T-cell (primary cell): Measurements from ENCODE around the gene TBC1D14. TPM values are rescaled to one million over a fixed set of nuclear protein-coding genes. Genes with fewer than 3 reads are reported as not detected.
"Not testable (repeated sequence)": the region's sequence is repeated elsewhere in the genome, so short reads cannot be mapped to it uniquely, and the experiment has no call there.

ENCODE experiments used
- ATAC-seq, 4 experiments: fragments of 200-7000 bp in 3 of 4; fragments of 150-1000 bp in 1 of 4; cut with Tn5 transposase; replicated peaks in 1 of 4; 1 replicate in 3 of 4; 2 replicates in 1 of 4; pipeline ENCODE4 v1.10.0; 2021; ENCODE audit warnings: moderate library complexity in 3 of 4, mild to moderate bottlenecking in 2 of 4, moderate number of reproducible peaks in 1 of 4
- CTCF ChIA-PET, 2 donors: fragments of 300-600 bp; sonication (Branson Sonifier 250); formaldehyde crosslinking; loops; one replicate each; lab custom pipeline; 2022; ENCODE audit warnings: antibody characterized with exemption in 2 of 2; lab: Charles Lee
- POLR2A ChIA-PET, 2 donors: fragments of 300-600 bp; sonication (Branson Sonifier 250); formaldehyde crosslinking; loops; one replicate each; lab custom pipeline; 2022; ENCODE audit warnings: antibody characterized with exemption in 2 of 2; lab: Charles Lee
- DNase-seq, 35 experiments: peaks; one replicate each; pipeline versions ENCODE4 v3.0.0 to v3.0.0-alpha.2; 2013 to 2023
- H3K27ac ChIP-seq: one replicate; pipeline ENCODE4 v1.5.1; 2013; ENCODE audit warnings: low read length
- H3K27me3 ChIP-seq, 2 experiments: replicated peaks in 1 of 2; 1 replicate in 1 of 2; 2 replicates in 1 of 2; pipeline versions ENCODE4 v1.6.1 to v1.7.0; 2013; ENCODE audit warnings: low read length in 1 of 2, mixed read lengths in 1 of 2; ENCODE audit not compliant: control insufficient read depth in 2 of 2, insufficient read depth in 2 of 2; ENCODE audit errors: extremely low read depth in 1 of 2
- H3K36me3 ChIP-seq, 2 donors: 1 replicate in 1 of 2; 2 replicates in 1 of 2; pipeline versions ENCODE4 v1.6.1 to v1.7.0; 2013; ENCODE audit warnings: low read length in 1 of 2; ENCODE audit not compliant: control insufficient read depth in 2 of 2, insufficient read depth in 1 of 2; ENCODE audit errors: extremely low read depth in 1 of 2
- H3K4me1 ChIP-seq, 2 experiments: 1 replicate in 1 of 2; 2 replicates in 1 of 2; pipeline versions ENCODE4 v1.6.1 to v1.7.0; 2013; ENCODE audit warnings: low read length in 2 of 2, mixed read lengths in 1 of 2; ENCODE audit not compliant: insufficient read depth in 2 of 2, control insufficient read depth in 1 of 2; ENCODE audit errors: extremely low read depth in 1 of 2
- H3K4me3 ChIP-seq, 2 donors: 1 replicate in 1 of 2; 2 replicates in 1 of 2; pipeline versions ENCODE4 v1.5.1 to v1.7.0; 2013; ENCODE audit warnings: mild to moderate bottlenecking in 2 of 2, low read length in 1 of 2, moderate library complexity in 1 of 2; ENCODE audit not compliant: control insufficient read depth in 1 of 2; ENCODE audit errors: extremely low read depth in 1 of 2
- H3K9me3 ChIP-seq: 2 replicates; pipeline ENCODE4 v1.7.0; 2013
- H3K27ac Mint-ChIP-seq, 2 donors: one replicate each; pipeline ENCODE4 v1.8.0; 2020 to 2021; ENCODE audit warnings: mild to moderate bottlenecking in 2 of 2, mixed read lengths in 2 of 2
- H3K27me3 Mint-ChIP-seq, 2 donors: one replicate each; pipeline ENCODE4 v1.8.0; 2021 to 2022; ENCODE audit warnings: mixed read lengths in 2 of 2
- H3K36me3 Mint-ChIP-seq: one replicate; pipeline ENCODE4 v1.8.0; 2021; ENCODE audit warnings: mixed read lengths
- H3K4me1 Mint-ChIP-seq, 3 donors: one replicate each; pipeline ENCODE4 v1.8.0; 2020 to 2022; ENCODE audit warnings: mixed read lengths in 3 of 3, mild to moderate bottlenecking in 1 of 3
- H3K4me3 Mint-ChIP-seq, 3 donors: one replicate each; pipeline ENCODE4 v1.8.0; 2020 to 2022; ENCODE audit warnings: mild to moderate bottlenecking in 3 of 3, mixed read lengths in 3 of 3, moderate library complexity in 3 of 3
- H3K9me3 Mint-ChIP-seq, 3 donors: one replicate each; pipeline ENCODE4 v1.8.0; 2020 to 2022; ENCODE audit warnings: mixed read lengths in 3 of 3
- WGBS: methylation state at CpG from one replicate; pipeline ENCODE4 v1.1.5; 2013; ENCODE audit warnings: missing lambda C conversion rate; ENCODE audit not compliant: insufficient coverage; 5-methylcytosine and 5-hydroxymethylcytosine counted together
- total RNA-seq, 35 experiments: library from RNA in 6 of 35; stranded (reverse) in 6 of 35; fragments of 120-200 nt in 1 of 35; gene quantifications; one replicate each; pipeline versions ENCODE4 v1.2.1 to v1.2.4 and lab custom pipeline; 2013 to 2026

Gene TBC1D14
- total RNA-seq, 5 donors from 2014 or later (not counting 1 experiment from before 2014, with no cell fraction given): 44.2 to 73.8 (median 62.3) TPM

DNA sequence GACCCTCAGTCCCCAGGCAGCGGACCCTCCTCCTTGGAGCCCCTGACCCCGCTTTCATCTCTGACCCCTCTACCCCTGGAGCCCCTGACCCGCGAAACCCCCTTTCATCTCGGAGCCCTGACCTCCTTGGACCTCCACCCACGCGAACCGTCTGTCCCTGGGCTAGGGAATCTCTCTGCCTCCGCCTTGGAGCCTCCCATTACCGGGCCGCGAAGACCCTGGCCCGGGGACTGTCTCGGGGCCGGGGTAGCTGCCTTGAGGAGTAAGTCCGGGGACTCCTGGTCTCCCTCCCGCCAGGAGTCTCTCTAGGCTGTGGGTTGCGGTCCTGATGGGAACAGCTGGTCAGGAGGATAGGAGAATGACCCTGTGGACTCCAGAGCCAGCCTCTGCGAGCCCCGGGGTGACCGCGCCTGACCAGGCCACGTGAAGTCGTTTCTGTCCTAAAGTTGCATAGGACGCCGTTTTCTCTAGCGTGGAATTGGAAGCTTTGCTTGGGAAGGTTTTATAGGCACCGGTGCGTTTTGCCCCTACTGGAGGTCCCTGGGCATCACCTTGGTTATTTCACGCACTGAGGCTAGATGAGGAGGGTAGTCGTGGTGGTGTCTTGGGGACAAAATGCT lies 824 bp downstream of the TBC1D14 start:
- Histone ChIP-seq H3K9me3 (no peaks in the 10 kb centered on the region), H3K4me1 (peaks cover 9 to 61% of the 10 kb centered on the region in 2 experiments), H3K4me3 (peak overlapping the region; percentile 74 to 83), H3K36me3 (no peaks in the 10 kb centered on the region), H3K27me3 (no peaks in the 10 kb centered on the region), H3K27ac (peak overlapping the region; percentile 36)
- H3K4me3 Mint-ChIP-seq: peak overlapping the region; percentile 89 to 94 (median 89)
- DNase-seq (peak in 4 of 35 experiments; percentile 14 to 39 (median 24)), ATAC-seq (no peak)
- no peaks in the 10 kb centered on the region for H3K9me3 Mint-ChIP-seq
- ChIA-PET CTCF (no interaction called here), POLR2A (no interaction called here)
- H3K36me3 Mint-ChIP-seq: no peaks in the 10 kb centered on the region
- peaks cover 58 to 69% (median 61%) of the 10 kb centered on the region in 3 donors for H3K4me1 Mint-ChIP-seq
- no peaks in the 10 kb centered on the region for H3K27me3 Mint-ChIP-seq
- H3K27ac Mint-ChIP-seq: peak overlapping the region; percentile 80 to 85
- 28% methylated on average over 26 of the region's 31 CpGs for WGBS

- H3K27ac ChIP-seq: no peak overlapping the region
- CTCF ChIA-PET: interaction anchor here (0.7 to 1.2 kb wide), 4 partner anchors 17 to 160 kb away, joined by 3 to 4 read pairs (median 4); partner anchors contain the start of gene GRPEL1 (in 1 of the 2)
- no peaks in the 10 kb centered on the region for H3K27me3 ChIP-seq
- 84% methylated on average over 10 of the region's 15 CpGs for WGBS
- no peaks in the 10 kb centered on the region for H3K27me3 Mint-ChIP-seq
- ATAC-seq: no peak
- H3K4me3 ChIP-seq: peak overlapping the region; percentile 74 to 83
- no peaks in the 10 kb centered on the region for H3K9me3 ChIP-seq
- peaks cover 65 to 75% (median 69%) of the 10 kb centered on the region in 3 donors for H3K4me1 Mint-ChIP-seq
- H3K36me3 ChIP-seq: no peaks in the 10 kb centered on the region
- POLR2A ChIA-PET: no interaction called here
- no peak for DNase-seq
- peak overlapping the region; percentile 89 to 94 (median 89) for H3K4me3 Mint-ChIP-seq
- H3K4me1 ChIP-seq: peaks cover 9 to 69% of the 10 kb centered on the region in 2 experiments
- no peaks in the 10 kb centered on the region for H3K9me3 Mint-ChIP-seq
- peak overlapping the region; percentile 84 to 85 for H3K27ac Mint-ChIP-seq
- H3K36me3 Mint-ChIP-seq: no peaks in the 10 kb centered on the region
Measured at GRCh38 chr4:6910960-6911874, 1.6 kb downstream of the TBC1D14 start.

DNA sequence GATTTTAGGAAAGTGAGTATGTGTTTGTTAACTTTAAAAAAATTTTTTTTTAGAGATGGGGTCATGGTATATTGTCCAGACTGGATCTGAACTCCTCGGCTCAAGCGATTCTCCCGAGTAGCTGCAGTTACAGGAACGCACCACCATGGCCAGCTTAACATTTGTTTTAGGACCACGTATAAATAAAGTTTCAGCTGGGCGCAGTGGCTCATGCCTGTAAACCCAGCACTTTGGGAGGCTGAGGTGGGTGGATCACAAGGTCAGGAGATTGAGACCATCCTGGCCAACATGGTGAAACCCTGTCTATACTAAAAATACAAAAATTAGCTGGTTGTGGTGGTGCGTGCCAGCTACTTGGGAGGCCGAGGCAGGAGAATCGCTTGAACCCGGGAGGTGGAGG lies 2.3 kb downstream of the TBC1D14 start:
- H3K4me3 Mint-ChIP-seq: peak overlapping the region in 2 of 3 donors; percentile 89 to 94
- POLR2A ChIA-PET: not testable (repeated sequence)

GRCh38 chr4:6912441-6912840 lies 2.8 kb downstream of the TBC1D14 start:
- H3K4me1 ChIP-seq: peaks cover 21 to 81% of the 10 kb centered on the region in 2 experiments
- peak overlapping the region; percentile 62 to 77 for H3K27ac Mint-ChIP-seq
- ATAC-seq (no peak), DNase-seq (no peak)
- WGBS: 92% methylated on average over 2 of the region's 4 CpGs
- H3K36me3 ChIP-seq: no peaks in the 10 kb centered on the region
- peak overlapping the region; percentile 38 to 73 (median 64) for H3K4me3 Mint-ChIP-seq
- peaks cover 75 to 84% (median 79%) of the 10 kb centered on the region in 3 donors for H3K4me1 Mint-ChIP-seq
- peak overlapping the region; percentile 16 for H3K27ac ChIP-seq
- no peaks in the 10 kb centered on the region for H3K27me3 ChIP-seq
- H3K9me3 Mint-ChIP-seq: no peaks in the 10 kb centered on the region
- no peaks in the 10 kb centered on the region for H3K36me3 Mint-ChIP-seq
- no peaks in the 10 kb centered on the region for H3K9me3 ChIP-seq
- no peak overlapping the region for H3K4me3 ChIP-seq
- H3K27me3 Mint-ChIP-seq: no peaks in the 10 kb centered on the region
- POLR2A ChIA-PET: interaction anchor here in 1 of 2 donors (0.5 kb wide), 1 partner anchor 29 kb away, joined by 3 read pairs; no protein-coding TSS in a partner anchor
- CTCF ChIA-PET: interaction anchor here in 1 of 2 donors (0.6 to 1.5 kb wide), 3 partner anchors 13 to 225 kb away, joined by 3 to 5 read pairs (median 4); no protein-coding TSS in a partner anchor

More for the DNA sequence above, 2.3 kb downstream of the TBC1D14 start:
- not testable (repeated sequence) for H3K4me3 ChIP-seq, H3K36me3 ChIP-seq, H3K36me3 Mint-ChIP-seq, H3K9me3 Mint-ChIP-seq, ATAC-seq, DNase-seq, H3K27me3 Mint-ChIP-seq, H3K27ac ChIP-seq, H3K9me3 ChIP-seq, H3K27me3 ChIP-seq
- H3K4me1 ChIP-seq: peaks cover 15 to 76% of the 10 kb centered on the region in 2 experiments
- Mint-ChIP-seq H3K27ac (peak overlapping the region; percentile 72 to 84), H3K4me1 (peaks cover 72 to 82% (median 76%) of the 10 kb centered on the region in 3 donors)
- CTCF ChIA-PET: interaction anchor here (0.7 to 1.2 kb wide), 3 partner anchors 73 to 159 kb away, joined by 3 to 4 read pairs (median 3); partner anchors contain the start of gene GRPEL1 (in 1 of the 2)
- WGBS: 95% methylated on average over 3 of the region's 10 CpGs

GRCh38 chr4:6913350-6913905 lies 3.8 kb downstream of the TBC1D14 start:
- Mint-ChIP-seq H3K4me1 (peaks cover 77 to 85% (median 80%) of the 10 kb centered on the region in 3 donors), H3K27me3 (no peaks in the 10 kb centered on the region), H3K36me3 (no peaks in the 10 kb centered on the region), H3K4me3 (peak overlapping the region in 1 of 3 donors; percentile 64), H3K9me3 (no peaks in the 10 kb centered on the region), H3K27ac (peak overlapping the region; percentile 27 to 34)
- DNase-seq (no peak), ATAC-seq (no peak)
- no peaks in the 10 kb centered on the region for H3K9me3 ChIP-seq
- no peaks in the 10 kb centered on the region for H3K27me3 ChIP-seq
- no peak overlapping the region for H3K27ac ChIP-seq
- ChIA-PET CTCF (interaction anchor here in 1 of 2 donors (0.5 to 1.5 kb wide), 6 partner anchors 12 to 918 kb away, joined by 3 to 5 read pairs (median 3); no protein-coding TSS in a partner anchor), POLR2A (interaction anchor here in 1 of 2 donors (0.6 to 1.5 kb wide), 3 partner anchors 12 to 73 kb away, joined by 3 read pairs; no protein-coding TSS in a partner anchor)
- H3K4me3 ChIP-seq: no peak overlapping the region
- peaks cover 29 to 82% of the 10 kb centered on the region in 2 experiments for H3K4me1 ChIP-seq
- H3K36me3 ChIP-seq: no peaks in the 10 kb centered on the region
- 87% methylated on average over 2 of the region's 6 CpGs for WGBS
